Lower leg skin (tissue), 3 donors: ENCODE results near the gene PIGS.

ENCODE experiments used
- CTCF ChIP-seq, 3 donors: fragments of 450-650 bp; IDR thresholded peaks; one replicate each; pipeline ENCODE4 v1.5.1; 2016; ENCODE audit warnings: antibody characterized with exemption in 3 of 3, mild to moderate bottlenecking in 3 of 3, moderate library complexity in 2 of 3
- POLR2A ChIP-seq, 2 donors: fragments of 450-650 bp; IDR thresholded peaks; one replicate each; pipeline ENCODE4 v1.6.1; 2016 to 2017; ENCODE audit warnings: antibody characterized with exemption in 2 of 2, mild to moderate bottlenecking in 1 of 2, moderate library complexity in 1 of 2

GRCh38 chr17:28550858-28551257 is 20.5 kb downstream of the PIGS start:
- TF ChIP-seq CTCF (IDR thresholded peaks at IDR 0.05), result no peak
- TF ChIP-seq POLR2A (IDR thresholded peaks at IDR 0.05), result no peak
